Measurements from ENCODE around the gene GALNS. TPM values are rescaled to one million over a fixed set of nuclear protein-coding genes. Genes with fewer than 3 reads are reported as not detected.

The GALNS gene
- total RNA-seq, 1 donor from 2014 or later, result 18.3 TPM

DNA sequence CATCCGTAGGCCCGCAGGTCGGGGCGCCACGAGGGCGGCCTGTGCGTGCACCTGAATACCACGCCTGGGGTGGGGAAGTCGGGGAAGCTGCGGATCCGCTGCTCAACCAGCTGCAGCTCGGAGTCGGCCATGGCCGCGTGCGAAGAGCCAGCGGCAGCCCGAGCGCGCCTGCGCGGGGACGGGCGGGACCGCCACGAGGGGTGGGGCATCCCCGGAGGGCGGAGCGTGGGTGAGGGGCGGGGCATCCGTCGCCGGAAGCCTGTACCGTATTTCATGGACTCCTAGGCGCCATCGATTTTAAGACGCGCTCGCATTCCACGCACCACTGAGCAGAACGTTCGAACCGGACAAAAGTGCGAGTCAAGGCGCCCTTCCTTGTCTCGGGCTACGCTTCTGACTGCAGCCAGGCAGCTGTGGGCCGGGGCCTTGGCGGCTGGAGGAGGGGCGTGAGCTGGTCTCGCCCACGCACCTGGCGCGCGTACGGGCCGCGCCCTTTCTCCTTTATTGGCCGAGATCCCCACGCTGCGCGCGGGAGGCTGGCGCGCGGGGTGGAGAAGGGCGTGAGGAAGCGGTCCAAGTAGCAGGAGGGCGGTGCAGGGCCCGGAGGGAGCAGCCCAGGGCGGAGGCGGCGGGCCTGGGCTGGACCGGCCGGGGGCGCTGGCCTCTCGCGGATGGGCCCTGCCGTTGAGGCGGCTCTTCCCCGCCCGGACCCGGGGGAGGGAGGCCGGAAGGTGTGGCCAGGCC is 44.8 kb downstream of the GALNS start, which contains the start of gene APRT:
Gene APRT, minus strand, starts transcription at position 160 of the 744 bp plus-strand sequence. Its CDS starts 29 bp downstream, at position 131.
- peak within 1 kb of the TSS; percentile 67 for H3K4me3 ChIP-seq (ENCODE audit: low read depth, low read length)
- no peak for TF ChIP-seq CTCF (conservative IDR thresholded peaks at IDR 0.05; ENCODE audit: low read depth, low read length)
- peak; percentile 46 for DNase-seq (ENCODE audit: low read depth)

GRCh38 chr16:88810912-88811768 is 45.6 kb downstream of the GALNS start:
- DNase-seq (ENCODE audit: low read depth), result no peak
- no peak for TF ChIP-seq CTCF (conservative IDR thresholded peaks at IDR 0.05; ENCODE audit: low read depth, low read length)
- peak overlapping the region; percentile 67 for H3K4me3 ChIP-seq (ENCODE audit: low read depth, low read length)

- H3K4me3 ChIP-seq (ENCODE audit: low read depth, low read length), result peak overlapping the region; percentile 67
- no peak for DNase-seq (ENCODE audit: low read depth)
- no peak for TF ChIP-seq CTCF (conservative IDR thresholded peaks at IDR 0.05; ENCODE audit: low read depth, low read length)
Observed at GRCh38 chr16:88810166-88810911, 46.4 kb downstream of the GALNS start.

- H3K4me3 ChIP-seq (ENCODE audit: low read depth, low read length), result no peak overlapping the region
Observed at GRCh38 chr16:88809676-88810165, 47.0 kb downstream of the GALNS start.

DNA sequence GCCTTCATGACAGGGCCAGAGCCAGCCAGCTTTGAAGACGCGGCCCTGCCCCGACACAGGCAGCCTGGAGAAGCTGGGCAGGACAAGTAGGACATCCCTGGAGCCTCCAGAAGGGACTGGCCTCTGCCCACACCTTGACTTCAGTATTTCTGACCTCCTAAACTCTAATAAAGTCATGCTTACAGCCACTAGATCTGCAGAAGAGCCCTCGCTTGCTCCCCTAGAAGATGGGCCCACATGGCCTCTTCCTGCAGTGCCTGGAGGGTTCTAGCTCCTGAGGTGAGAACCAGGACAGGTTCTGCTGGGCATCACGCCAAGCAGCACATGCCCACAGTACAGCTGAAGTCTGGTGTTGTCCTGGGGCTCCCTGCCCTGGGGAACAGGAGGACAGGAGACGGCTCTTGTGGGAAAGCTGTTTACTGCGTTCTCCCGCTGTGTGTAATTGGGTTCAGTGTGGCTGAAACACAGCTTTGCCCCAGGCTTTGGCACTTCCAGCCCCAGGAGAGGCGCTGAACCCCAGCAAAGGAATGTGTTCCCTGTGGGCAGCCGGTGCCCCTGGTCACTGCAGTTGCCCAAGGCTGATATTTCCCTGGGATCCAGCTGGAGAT is 47.6 kb downstream of the GALNS start:
- TF ChIP-seq CTCF (conservative IDR thresholded peaks at IDR 0.05; ENCODE audit: low read depth, low read length), result no peak
- DNase-seq (ENCODE audit: low read depth), result no peak
- H3K4me3 ChIP-seq (ENCODE audit: low read depth, low read length), result no peak overlapping the region

More at GRCh38 chr16:88809676-88810165, 47.0 kb downstream of the GALNS start:
- DNase-seq (ENCODE audit: low read depth), result no peak
- no peak for TF ChIP-seq CTCF (conservative IDR thresholded peaks at IDR 0.05; ENCODE audit: low read depth, low read length)

Data from epithelial cell of proximal tubule (primary cell).